HepG2 (cell line): ENCODE measurements around the gene CLDN3. TPM values are rescaled to one million over a fixed set of nuclear protein-coding genes. Genes with fewer than 3 reads are reported as not detected.

ENCODE experiments used
- ATAC-seq: fragments of 200-7000 bp; cut with Tn5 transposase; 3 replicates; pipeline ENCODE4 v1.9.1; 2020; ENCODE audit warnings: mild to moderate bottlenecking, moderate library complexity
- BruUV-seq: library from RNA; stranded (reverse); fragments of 400-500 nt; replicated peaks from 2 replicates; lab custom pipeline; 2021; lab: Mats Ljungman, UMichigan
- CTCF ChIA-PET: fragments of 300-600 bp; formaldehyde crosslinking; extraction: SDS; loops from one replicate; lab custom pipeline; 2021; ENCODE audit warnings: low total read pairs, inconsistent platforms, low intra/inter-chr PET ratio; lab: Yijun Ruan, JAX
- POLR2A ChIA-PET: fragments of 350-600 bp; sonication (Branson Sonifier 250); formaldehyde crosslinking; loops from one replicate; lab custom pipeline; 2020; ENCODE audit warnings: antibody characterized with exemption, inconsistent platforms; lab: Yijun Ruan, JAX
- DNase-seq: peaks from one replicate; pipeline ENCODE4 v3.0.0-alpha.2; 2015; ENCODE audit warnings: low spot score
- FAIRE-seq: peaks from 3 replicates; lab custom pipeline; 2011; peaks lifted over from hg19 to GRCh38; lab: Jason Lieb, UNC
- H2AFZ ChIP-seq: one replicate; pipeline ENCODE4 v1.6.1; 2011; ENCODE audit warnings: low read length, inconsistent platforms
- H3K27ac ChIP-seq: fragments of 300-600 bp; 3 replicates; pipeline ENCODE4 v1.8.0; 2011; ENCODE audit warnings: mixed run types, mild to moderate bottlenecking, mixed read lengths, low read length, inconsistent platforms; ENCODE audit not compliant: insufficient read depth; ENCODE audit errors: extremely low read length
- H3K27me3 ChIP-seq, 2 experiments: fragments of 200-600 bp in 1 of 2; 2 replicates in 1 of 2; 3 replicates in 1 of 2; pipeline versions ENCODE4 v1.6.0 to v1.8.0; 2011; ENCODE audit warnings: low read length in 2 of 2, mild to moderate bottlenecking in 2 of 2, moderate library complexity in 2 of 2, inconsistent platforms in 1 of 2; ENCODE audit not compliant: insufficient read depth in 2 of 2, control insufficient read depth in 1 of 2
- H3K36me3 ChIP-seq, 2 experiments: fragments of 200-600 bp in 1 of 2; replicated peaks in 1 of 2; 2 replicates in 1 of 2; 3 replicates in 1 of 2; pipeline versions ENCODE4 v1.5.1 to v1.8.0; 2011; ENCODE audit warnings: low read length in 2 of 2, inconsistent platforms in 1 of 2; ENCODE audit not compliant: insufficient read depth in 2 of 2, control insufficient read depth in 1 of 2
- H3K4me1 ChIP-seq: 2 replicates; pipeline ENCODE4 v1.5.1; 2012; ENCODE audit warnings: low read length, inconsistent platforms; ENCODE audit not compliant: insufficient read depth
- H3K4me2 ChIP-seq: 2 replicates; pipeline ENCODE4 v1.6.0; 2011; ENCODE audit warnings: low read depth, low read length, inconsistent platforms
- H3K4me3 ChIP-seq, 3 experiments: fragments of 200-600 bp in 1 of 3; sonication (generic), shearing (Covaris generic) in 1 of 3; replicated peaks in 1 of 3; 2 replicates each; pipeline ENCODE4 v1.5.1; 2011 to 2016; ENCODE audit warnings: low read length in 3 of 3, inconsistent platforms in 2 of 3, low read depth in 2 of 3, mild to moderate bottlenecking in 2 of 3, control low read depth in 1 of 3, mixed read lengths in 1 of 3; ENCODE audit not compliant: insufficient read depth in 1 of 3
- H3K79me2 ChIP-seq: one replicate; pipeline ENCODE4 v1.6.1; 2011; ENCODE audit warnings: low read length, inconsistent platforms; ENCODE audit not compliant: insufficient read depth
- H3K9ac ChIP-seq: 2 replicates; pipeline ENCODE4 v1.6.0; 2011; ENCODE audit warnings: mild to moderate bottlenecking, low read depth, low read length, inconsistent platforms; ENCODE audit not compliant: insufficient read depth
- H3K9me3 ChIP-seq: 2 replicates; pipeline ENCODE4 v1.5.1; 2012; ENCODE audit warnings: mild to moderate bottlenecking, low read length
- H4K20me1 ChIP-seq: 2 replicates; pipeline ENCODE4 v1.6.0; 2011; ENCODE audit warnings: inconsistent platforms, mild to moderate bottlenecking, low read length, moderate library complexity; ENCODE audit not compliant: insufficient read depth
- BRD4 ChIP-seq: sonication (generic); formaldehyde crosslinking; IDR thresholded peaks from 2 replicates; pipeline ENCODE4 v1.4.0; 2020; ENCODE audit warnings: missing genetic modification reagents
- ELF1 ChIP-seq: sonication (generic); formaldehyde crosslinking; IDR thresholded peaks from 2 replicates; pipeline ENCODE4 v1.4.0; 2020; ENCODE audit warnings: missing genetic modification reagents
- FOXA3 ChIP-seq: IDR thresholded peaks from 2 replicates; pipeline ENCODE4 v1.6.1; 2016; ENCODE audit warnings: missing genetic modification reagents, missing compliant biosample characterization
- HNF1B ChIP-seq: sonication (generic); formaldehyde crosslinking; IDR thresholded peaks from 2 replicates; pipeline ENCODE4 v1.5.1; 2020; ENCODE audit warnings: mild to moderate bottlenecking, moderate library complexity, missing genetic modification reagents
- MIER3 ChIP-seq: IDR thresholded peaks from 2 replicates; pipeline ENCODE4 v1.6.1; 2016; ENCODE audit warnings: missing compliant biosample characterization, borderline replicate concordance
- MTF2 ChIP-seq: sonication (generic); formaldehyde crosslinking; IDR thresholded peaks from 2 replicates; pipeline ENCODE4 v1.5.0; 2020; ENCODE audit warnings: missing genetic modification reagents, borderline replicate concordance
- NRL ChIP-seq: sonication (generic); formaldehyde crosslinking; IDR thresholded peaks from 2 replicates; pipeline ENCODE4 v1.5.0; 2020; ENCODE audit warnings: missing genetic modification reagents, mild to moderate bottlenecking, moderate library complexity, borderline replicate concordance
- PAWR ChIP-seq: sonication (generic); formaldehyde crosslinking; IDR thresholded peaks from 2 replicates; pipeline ENCODE4 v1.4.0; 2020; ENCODE audit warnings: missing genetic modification reagents, mild to moderate bottlenecking, borderline replicate concordance
- TFE3 ChIP-seq: IDR thresholded peaks from 2 replicates; pipeline ENCODE4 v1.6.1; 2016
- ZBTB2 ChIP-seq: sonication (generic); formaldehyde crosslinking; IDR thresholded peaks from 2 replicates; pipeline ENCODE4 v1.8.0; 2022; ENCODE audit warnings: low read depth, missing genetic modification reagents
- ZFP37 ChIP-seq: sonication (generic); formaldehyde crosslinking; IDR thresholded peaks from 2 replicates; pipeline ENCODE4 v1.4.0; 2020; ENCODE audit warnings: missing genetic modification reagents, borderline replicate concordance
- ZNF124 ChIP-seq: sonication (generic); formaldehyde crosslinking; IDR thresholded peaks from 2 replicates; pipeline ENCODE4 v1.4.0; 2020; ENCODE audit warnings: missing genetic modification reagents
- ZNF367 ChIP-seq: sonication (generic); formaldehyde crosslinking; IDR thresholded peaks from 2 replicates; pipeline ENCODE4 v1.4.0; 2020; ENCODE audit warnings: missing genetic modification reagents, borderline replicate concordance
- ZNF44 ChIP-seq: sonication (generic); formaldehyde crosslinking; IDR thresholded peaks from 2 replicates; pipeline ENCODE4 v1.5.1; 2020; ENCODE audit warnings: mild to moderate bottlenecking, missing genetic modification reagents
- ZNF446 ChIP-seq: sonication (generic); formaldehyde crosslinking; IDR thresholded peaks from 2 replicates; pipeline ENCODE4 v1.5.0; 2020; ENCODE audit warnings: mild to moderate bottlenecking, missing genetic modification reagents
- ZNF709 ChIP-seq: sonication (generic); formaldehyde crosslinking; IDR thresholded peaks from 2 replicates; pipeline ENCODE4 v1.5.0; 2020; ENCODE audit warnings: mild to moderate bottlenecking, missing genetic modification reagents
- ZSCAN21 ChIP-seq: sonication (generic); formaldehyde crosslinking; IDR thresholded peaks from 2 replicates; pipeline ENCODE4 v1.8.0; 2022; ENCODE audit warnings: mild to moderate bottlenecking, missing genetic modification reagents, moderate library complexity, borderline replicate concordance
- WGBS: methylation state at CpG from one replicate; pipeline ENCODE4 v1.1.6; 2017; ENCODE audit warnings: low lambda C conversion rate; 5-methylcytosine and 5-hydroxymethylcytosine counted together
- in situ Hi-C: cut with HindIII; loops from 2 replicates; pipeline ENCODE4 v1.10.0; 2017; ENCODE audit warnings: low pct_unique_long_range_greater_than_20kb; ENCODE audit not compliant: extremely low pct_ligation_motif_present
- intact Hi-C: fragments of 100-400 bp; cut with micrococcal nuclease; formaldehyde crosslinking; loops from one replicate; pipeline ENCODE4 v1.10.0; 2022; ENCODE audit not compliant: unreplicated experiment
- polyA plus RNA-seq, 8 experiments: library from polyadenylated mRNA; depleted of rRNA in 3 of 8; stranded (reverse) in 7 of 8; unstranded in 1 of 8; fragments of >200 nt; fragmentation: Illumina TruSeq in 4 of 8; extraction: Trizol in 4 of 8; gene quantifications; 2 replicates each; pipeline versions ENCODE4 v1.2.1 to v1.2.3, GENCODE V29; 2011 to 2016; ENCODE audit warnings: low read depth in 4 of 8, missing spikeins in 1 of 8, mixed read lengths in 1 of 8; ENCODE audit not compliant: insufficient read depth in 1 of 8
- total RNA-seq, 5 experiments: library from RNA; depleted of rRNA; stranded (reverse); fragments of >200 nt; fragmentation: Illumina TruSeq; extraction: Trizol; gene quantifications; 2 replicates each; pipeline ENCODE4 v1.2.3, GENCODE V29; 2016; ENCODE audit warnings: low read depth in 1 of 5
- TF ChIP-seq, protein P1 (sequence below): sonication (generic); formaldehyde crosslinking; IDR thresholded peaks from 2 replicates; pipeline ENCODE4 v1.9.0; 2021; ENCODE audit warnings: missing genetic modification reagents, mild to moderate bottlenecking, borderline replicate concordance

CLDN3 gene
- total and polyA plus RNA-seq, 2 of the 13 experiments (the other 11 are each of a cell fraction or from before 2014, with no cell fraction given), result 0.31 to 0.51 TPM

DNA sequence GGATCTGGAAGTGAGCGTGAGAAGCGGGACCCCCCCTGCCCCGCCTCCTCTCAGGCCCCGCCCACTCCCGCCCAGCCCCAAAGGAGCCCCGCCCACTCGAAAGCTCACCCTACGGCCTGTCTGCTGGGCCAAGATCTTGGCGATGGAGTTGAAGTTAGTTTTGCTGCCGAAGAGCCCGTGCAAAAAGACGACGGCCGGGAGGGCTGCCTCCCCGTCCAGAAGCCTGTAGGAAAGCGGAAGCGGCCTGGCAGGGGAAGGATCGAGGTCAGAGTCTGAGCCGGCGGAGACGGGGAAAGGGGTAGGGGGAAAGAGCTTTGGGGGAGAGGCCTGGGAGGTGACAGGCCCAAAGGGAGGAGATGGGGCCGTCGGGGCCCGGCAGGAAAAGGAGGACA, 31.9 kb downstream of the CLDN3 start:
- Histone ChIP-seq H3K79me2 (no peaks in the 10 kb centered on the region), H4K20me1 (no peaks in the 10 kb centered on the region), H3K9ac (peak overlapping the region; percentile 73), H3K9me3 (no peaks in the 10 kb centered on the region), H3K27ac (peak overlapping the region; percentile 74), H3K36me3 (peaks cover 0 to 9% of the 10 kb centered on the region in 2 experiments; a peak in 1 of 5 replicates), H3K27me3 (no peaks in the 10 kb centered on the region), H2AFZ (no peak overlapping the region), H3K4me3 (peak overlapping the region; percentile 77 to 97 (median 92)), H3K4me1 (peaks cover 38% of the 10 kb centered on the region), H3K4me2 (peak overlapping the region; percentile 91)
- FAIRE-seq (no peak), DNase-seq (no peak), ATAC-seq (peak; percentile 2)
- POLR2A ChIA-PET, result interaction anchor here (0.6 to 1.7 kb wide), 10 partner anchors 10 to 270 kb away, joined by 3 to 6 read pairs (median 4); partner anchors contain the start of gene MLXIPL
- CTCF ChIA-PET, result no interaction called here
- intact Hi-C loops, result no loop called here
- 1% methylated on average over 16 of the region's 24 CpGs for WGBS
- in situ Hi-C loops, result no loop called here
- BruUV-seq, result TSS peak; percentile 60
- peak; percentile 40; the same call in 1 of the 2 replicates for TF ChIP-seq ZNF709 (CRISPR knock-in tag)
- 0 out of 2 replicates have a peak, but pooled peaks have one; percentile 38 for TF ChIP-seq BRD4 (CRISPR knock-in tag)
- TF ChIP-seq ZNF124, result no peak
- TF ChIP-seq ZNF446 (CRISPR knock-in tag), result 0 out of 2 replicates have a peak, but pooled peaks have one; percentile 31
- TF ChIP-seq, protein P1, sequence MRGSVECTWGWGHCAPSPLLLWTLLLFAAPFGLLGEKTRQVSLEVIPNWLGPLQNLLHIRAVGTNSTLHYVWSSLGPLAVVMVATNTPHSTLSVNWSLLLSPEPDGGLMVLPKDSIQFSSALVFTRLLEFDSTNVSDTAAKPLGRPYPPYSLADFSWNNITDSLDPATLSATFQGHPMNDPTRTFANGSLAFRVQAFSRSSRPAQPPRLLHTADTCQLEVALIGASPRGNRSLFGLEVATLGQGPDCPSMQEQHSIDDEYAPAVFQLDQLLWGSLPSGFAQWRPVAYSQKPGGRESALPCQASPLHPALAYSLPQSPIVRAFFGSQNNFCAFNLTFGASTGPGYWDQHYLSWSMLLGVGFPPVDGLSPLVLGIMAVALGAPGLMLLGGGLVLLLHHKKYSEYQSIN, result no peak
- no peak for TF ChIP-seq MIER3
- TF ChIP-seq ZNF367, result 0 out of 2 replicates have a peak, but pooled peaks have one; percentile 6
- TF ChIP-seq FOXA3, result 0 out of 2 replicates have a peak, but pooled peaks have one; percentile 2
- TF ChIP-seq PAWR, result 0 out of 2 replicates have a peak, but pooled peaks have one; percentile 2
- TF ChIP-seq MTF2 (CRISPR knock-in tag), result 0 out of 2 replicates have a peak, but pooled peaks have one; percentile 2
- TF ChIP-seq HNF1B (CRISPR knock-in tag), result 0 out of 2 replicates have a peak, but pooled peaks have one; percentile 18
- TF ChIP-seq ZSCAN21 (CRISPR knock-in tag), result 0 out of 2 replicates have a peak, but pooled peaks have one; percentile 1
- 0 out of 2 replicates have a peak, but pooled peaks have one; percentile 2 for TF ChIP-seq TFE3
- TF ChIP-seq ELF1 (CRISPR knock-in tag), result no peak; the same call in 1 of the 2 replicates
- TF ChIP-seq ZNF44 (CRISPR knock-in tag), result peak; percentile 45; the same call in 1 of the 2 replicates
- TF ChIP-seq ZBTB2, result no peak
- 0 out of 2 replicates have a peak, but pooled peaks have one; percentile 7 for TF ChIP-seq ZFP37
- 0 out of 2 replicates have a peak, but pooled peaks have one; percentile 35 for TF ChIP-seq NRL (CRISPR knock-in tag)
